HepG2 (cell line): ENCODE data around the gene CDK17. TPM values are rescaled to one million over a fixed set of nuclear protein-coding genes. Genes with fewer than 3 reads are reported as not detected.

Source experiments
- ATAC-seq: fragments of 200-7000 bp; cut with Tn5 transposase; 3 replicates; pipeline ENCODE4 v1.9.1; 2020; ENCODE audit warnings: mild to moderate bottlenecking, moderate library complexity
- BruUV-seq: library from RNA; stranded (reverse); fragments of 400-500 nt; replicated peaks from 2 replicates; lab custom pipeline; 2021; lab: Mats Ljungman, UMichigan
- CTCF ChIA-PET: fragments of 300-600 bp; formaldehyde crosslinking; extraction: SDS; loops from one replicate; lab custom pipeline; 2021; ENCODE audit warnings: low total read pairs, inconsistent platforms, low intra/inter-chr PET ratio; lab: Yijun Ruan, JAX
- POLR2A ChIA-PET: fragments of 350-600 bp; sonication (Branson Sonifier 250); formaldehyde crosslinking; loops from one replicate; lab custom pipeline; 2020; ENCODE audit warnings: antibody characterized with exemption, inconsistent platforms; lab: Yijun Ruan, JAX
- DNase-seq: peaks from one replicate; pipeline ENCODE4 v3.0.0-alpha.2; 2015; ENCODE audit warnings: low spot score
- FAIRE-seq: peaks from 3 replicates; lab custom pipeline; 2011; peaks lifted over from hg19 to GRCh38; lab: Jason Lieb, UNC
- H2AFZ ChIP-seq: one replicate; pipeline ENCODE4 v1.6.1; 2011; ENCODE audit warnings: low read length, inconsistent platforms
- H3K27ac ChIP-seq: fragments of 300-600 bp; 3 replicates; pipeline ENCODE4 v1.8.0; 2011; ENCODE audit warnings: mixed run types, mild to moderate bottlenecking, mixed read lengths, low read length, inconsistent platforms; ENCODE audit not compliant: insufficient read depth; ENCODE audit errors: extremely low read length
- H3K27me3 ChIP-seq, 2 experiments: fragments of 200-600 bp in 1 of 2; 2 replicates in 1 of 2; 3 replicates in 1 of 2; pipeline versions ENCODE4 v1.6.0 to v1.8.0; 2011; ENCODE audit warnings: low read length in 2 of 2, mild to moderate bottlenecking in 2 of 2, moderate library complexity in 2 of 2, inconsistent platforms in 1 of 2; ENCODE audit not compliant: insufficient read depth in 2 of 2, control insufficient read depth in 1 of 2
- H3K36me3 ChIP-seq, 2 experiments: fragments of 200-600 bp in 1 of 2; replicated peaks in 1 of 2; 2 replicates in 1 of 2; 3 replicates in 1 of 2; pipeline versions ENCODE4 v1.5.1 to v1.8.0; 2011; ENCODE audit warnings: low read length in 2 of 2, inconsistent platforms in 1 of 2; ENCODE audit not compliant: insufficient read depth in 2 of 2, control insufficient read depth in 1 of 2
- H3K4me1 ChIP-seq: 2 replicates; pipeline ENCODE4 v1.5.1; 2012; ENCODE audit warnings: low read length, inconsistent platforms; ENCODE audit not compliant: insufficient read depth
- H3K4me2 ChIP-seq: 2 replicates; pipeline ENCODE4 v1.6.0; 2011; ENCODE audit warnings: low read depth, low read length, inconsistent platforms
- H3K4me3 ChIP-seq, 3 experiments: fragments of 200-600 bp in 1 of 3; sonication (generic), shearing (Covaris generic) in 1 of 3; replicated peaks in 1 of 3; 2 replicates each; pipeline ENCODE4 v1.5.1; 2011 to 2016; ENCODE audit warnings: low read length in 3 of 3, inconsistent platforms in 2 of 3, low read depth in 2 of 3, mild to moderate bottlenecking in 2 of 3, control low read depth in 1 of 3, mixed read lengths in 1 of 3; ENCODE audit not compliant: insufficient read depth in 1 of 3
- H3K79me2 ChIP-seq: one replicate; pipeline ENCODE4 v1.6.1; 2011; ENCODE audit warnings: low read length, inconsistent platforms; ENCODE audit not compliant: insufficient read depth
- H3K9ac ChIP-seq: 2 replicates; pipeline ENCODE4 v1.6.0; 2011; ENCODE audit warnings: mild to moderate bottlenecking, low read depth, low read length, inconsistent platforms; ENCODE audit not compliant: insufficient read depth
- H3K9me3 ChIP-seq: 2 replicates; pipeline ENCODE4 v1.5.1; 2012; ENCODE audit warnings: mild to moderate bottlenecking, low read length
- H4K20me1 ChIP-seq: 2 replicates; pipeline ENCODE4 v1.6.0; 2011; ENCODE audit warnings: inconsistent platforms, mild to moderate bottlenecking, low read length, moderate library complexity; ENCODE audit not compliant: insufficient read depth
- ATF7 ChIP-seq, 2 experiments: fragments of 450-650 bp in 1 of 2; sonication (generic) in 1 of 2; formaldehyde crosslinking in 1 of 2; IDR thresholded peaks; 2 replicates each; pipeline versions ENCODE4 v1.4.0 to v1.6.1; 2016 to 2020; ENCODE audit warnings: antibody characterized with exemption in 1 of 2, mild to moderate bottlenecking in 1 of 2, missing genetic modification reagents in 1 of 2
- MNT ChIP-seq: fragments of 450-650 bp; IDR thresholded peaks from 2 replicates; pipeline ENCODE4 v1.6.1; 2016
- ZFP37 ChIP-seq: sonication (generic); formaldehyde crosslinking; IDR thresholded peaks from 2 replicates; pipeline ENCODE4 v1.4.0; 2020; ENCODE audit warnings: missing genetic modification reagents, borderline replicate concordance
- ZNF124 ChIP-seq: sonication (generic); formaldehyde crosslinking; IDR thresholded peaks from 2 replicates; pipeline ENCODE4 v1.4.0; 2020; ENCODE audit warnings: missing genetic modification reagents
- WGBS: methylation state at CpG from one replicate; pipeline ENCODE4 v1.1.6; 2017; ENCODE audit warnings: low lambda C conversion rate; 5-methylcytosine and 5-hydroxymethylcytosine counted together
- in situ Hi-C: cut with HindIII; loops from 2 replicates; pipeline ENCODE4 v1.10.0; 2017; ENCODE audit warnings: low pct_unique_long_range_greater_than_20kb; ENCODE audit not compliant: extremely low pct_ligation_motif_present
- intact Hi-C: fragments of 100-400 bp; cut with micrococcal nuclease; formaldehyde crosslinking; loops from one replicate; pipeline ENCODE4 v1.10.0; 2022; ENCODE audit not compliant: unreplicated experiment
- polyA plus RNA-seq, 8 experiments: library from polyadenylated mRNA; depleted of rRNA in 3 of 8; stranded (reverse) in 7 of 8; unstranded in 1 of 8; fragments of >200 nt; fragmentation: Illumina TruSeq in 4 of 8; extraction: Trizol in 4 of 8; gene quantifications; 2 replicates each; pipeline versions ENCODE4 v1.2.1 to v1.2.3, GENCODE V29; 2011 to 2016; ENCODE audit warnings: low read depth in 4 of 8, missing spikeins in 1 of 8, mixed read lengths in 1 of 8; ENCODE audit not compliant: insufficient read depth in 1 of 8
- total RNA-seq, 5 experiments: library from RNA; depleted of rRNA; stranded (reverse); fragments of >200 nt; fragmentation: Illumina TruSeq; extraction: Trizol; gene quantifications; 2 replicates each; pipeline ENCODE4 v1.2.3, GENCODE V29; 2016; ENCODE audit warnings: low read depth in 1 of 5

The CDK17 gene
- total and polyA plus RNA-seq, 2 of the 13 experiments (the other 11 are each of a cell fraction or from before 2014, with no cell fraction given), result 9.9 to 22.3 TPM

GRCh38 chr12:96441816-96442215 lies 41.6 kb upstream of the CDK17 start:
- in situ Hi-C loops, result no loop called here
- no peak for FAIRE-seq
- Histone ChIP-seq H3K27ac (no peak overlapping the region), H3K4me1 (no peaks in the 10 kb centered on the region), H3K79me2 (no peaks in the 10 kb centered on the region), H3K4me2 (no peak overlapping the region), H3K9me3 (no peaks in the 10 kb centered on the region), H3K36me3 (no peaks in the 10 kb centered on the region), H4K20me1 (no peaks in the 10 kb centered on the region), H3K27me3 (no peaks in the 10 kb centered on the region; a peak in 1 of 5 replicates), H3K9ac (no peak overlapping the region), H3K4me3 (no peak overlapping the region)
- no peak for DNase-seq
- CTCF ChIA-PET, result no interaction called here
- WGBS, result 13% methylated on average over 3 of the region's 3 CpGs
- TF ChIP-seq MNT (peak; percentile 43), ZFP37 (no peak)
- TF ChIP-seq, all 625 proteins: peak for 1
- no peak for ATAC-seq
- POLR2A ChIA-PET, result no interaction called here
- no peak overlapping the region for H2AFZ ChIP-seq
- no TSS peak for BruUV-seq
- intact Hi-C loops, result no loop called here

- no peak for FAIRE-seq
- no peak overlapping the region for H2AFZ ChIP-seq
- no peak overlapping the region for H3K9ac ChIP-seq
- no peak for TF ChIP-seq ZNF124
- TF ChIP-seq ATF7 (IDR thresholded peaks at IDR 0.05), result 0 out of 2 replicates have a peak, but pooled peaks have one; percentile 34
- no peak for TF ChIP-seq ATF7 (CRISPR knock-in tag; IDR thresholded peaks at IDR 0.05)
- in situ Hi-C loops (no loop called here), intact Hi-C loops (no loop called here)
- POLR2A ChIA-PET, result no interaction called here
- H3K27me3 ChIP-seq, result no peaks in the 10 kb centered on the region; a peak in 1 of 5 replicates
- WGBS, result 36% methylated on average over 3 of the region's 3 CpGs
- H3K9me3 ChIP-seq, result no peaks in the 10 kb centered on the region
- no peak for DNase-seq
- CTCF ChIA-PET, result no interaction called here
- H3K79me2 ChIP-seq, result no peaks in the 10 kb centered on the region
- H3K27ac ChIP-seq, result no peak overlapping the region
- no peak overlapping the region for H3K4me3 ChIP-seq
- ATAC-seq, result no peak
- H4K20me1 ChIP-seq, result no peaks in the 10 kb centered on the region
- no peaks in the 10 kb centered on the region for H3K36me3 ChIP-seq
- H3K4me1 ChIP-seq, result no peaks in the 10 kb centered on the region
- BruUV-seq, result no TSS peak
- H3K4me2 ChIP-seq, result no peak overlapping the region
Observed at GRCh38 chr12:96438330-96438729, 38.1 kb upstream of the CDK17 start.
